ENCODE data around the gene GLRB.

- TF ChIP-seq ZFX (IDR thresholded peaks at IDR 0.05; ENCODE audit: borderline replicate concordance) (no peak), CTCF (IDR thresholded peaks at IDR 0.05) (no peak)
These were observed 145.5 kb downstream of the GLRB start for GRCh38 chr4:157221426-157221894.

Data from 22Rv1 (cell line).